HCT116 (cell line): ENCODE results near the gene NELL1. TPM values are rescaled to one million over a fixed set of nuclear protein-coding genes. Genes with fewer than 3 reads are reported as not detected.

Experiments
- ATAC-seq: fragments of 200-7000 bp; cut with Tn5 transposase; 2 replicates; pipeline ENCODE4 v1.9.1; 2020; ENCODE audit warnings: mild to moderate bottlenecking, moderate library complexity
- BruUV-seq: library from RNA; stranded (reverse); fragments of 400-500 nt; replicated peaks from 2 replicates; lab custom pipeline; 2021; lab: Mats Ljungman, UMichigan
- CTCF ChIA-PET: fragments of 300-600 bp; sonication (Branson Sonifier 250); formaldehyde crosslinking; loops from one replicate; lab custom pipeline; 2021; ENCODE audit warnings: antibody characterized with exemption; lab: Charles Lee
- POLR2A ChIA-PET: fragments of 300-600, 350-600 bp; sonication (Branson Sonifier 250); formaldehyde crosslinking; loops from one replicate; lab custom pipeline; 2021; ENCODE audit warnings: antibody characterized with exemption; lab: Charles Lee
- RAD21 ChIA-PET, 2 experiments: fragments of 300-600 bp; sonication (Branson Sonifier 250); formaldehyde crosslinking; loops; one replicate each; lab custom pipeline; 2023; ENCODE audit warnings: low total read pairs in 2 of 2; ENCODE audit not compliant: uncharacterized antibody in 2 of 2, unreplicated experiment in 2 of 2, low non-redundant PET in 1 of 2; lab: Charles Lee
- DNase-seq: peaks from one replicate; pipeline ENCODE4 v3.0.0-alpha.2; 2010; ENCODE audit warnings: low read depth, low spot score
- H2AFZ ChIP-seq: fragments of 200-600 bp; shearing (Covaris generic), sonication (generic); 2 replicates; pipeline ENCODE4 v1.6.1; 2017; ENCODE audit warnings: low read depth, mixed run types, mixed read lengths, antibody characterized with exemption, low read length; ENCODE audit not compliant: poor library complexity, severe bottlenecking
- H3K27ac ChIP-seq: 2 replicates; pipeline ENCODE4 v1.5.1; 2012; ENCODE audit warnings: low read depth, low read length
- H3K27me3 ChIP-seq: fragments of 200-600 bp; sonication (generic); 2 replicates; pipeline ENCODE4 v1.6.1; 2016; ENCODE audit warnings: mixed run types, low read length, mixed read lengths; ENCODE audit not compliant: insufficient read depth
- H3K36me3 ChIP-seq, 2 experiments: fragments of 200-500 bp in 1 of 2; fragments of 200-600 bp in 1 of 2; sonication (Bioruptor generic) in 1 of 2; sonication (generic) in 1 of 2; 2 replicates each; pipeline versions ENCODE4 v1.5.1 to v1.6.1; 2014 to 2016; ENCODE audit warnings: low read length in 2 of 2, inconsistent platforms in 1 of 2, mixed read lengths in 1 of 2, mixed run types in 1 of 2; ENCODE audit not compliant: insufficient read depth in 2 of 2, control insufficient read depth in 1 of 2
- H3K4me1 ChIP-seq, 2 experiments: fragments of 200-600 bp in 1 of 2; sonication (generic) in 1 of 2; 2 replicates each; pipeline versions ENCODE4 v1.5.1 to v1.6.1; 2012 to 2017; ENCODE audit warnings: low read length in 2 of 2, inconsistent platforms in 1 of 2, mild to moderate bottlenecking in 1 of 2, mixed read lengths in 1 of 2, mixed run types in 1 of 2, moderate library complexity in 1 of 2; ENCODE audit not compliant: insufficient read depth in 2 of 2, control insufficient read depth in 1 of 2
- H3K4me2 ChIP-seq: fragments of 200-600 bp; sonication (generic); 2 replicates; pipeline ENCODE4 v1.6.1; 2017; ENCODE audit warnings: mixed run types, low read length, mixed read lengths
- H3K4me3 ChIP-seq, 2 experiments: fragments of 200-600 bp in 1 of 2; sonication (generic) in 1 of 2; replicated peaks in 1 of 2; 2 replicates each; pipeline ENCODE4 v1.5.1; 2011 to 2016; ENCODE audit warnings: low read length in 2 of 2, control low read depth in 1 of 2, low read depth in 1 of 2, mild to moderate bottlenecking in 1 of 2, mixed read lengths in 1 of 2, mixed run types in 1 of 2
- H3K79me2 ChIP-seq: fragments of 200-600 bp; sonication (generic); 2 replicates; pipeline ENCODE4 v1.6.1; 2017; ENCODE audit warnings: mild to moderate bottlenecking, mixed run types, low read length, moderate library complexity, mixed read lengths; ENCODE audit not compliant: insufficient read depth
- H3K9ac ChIP-seq: fragments of 200-600 bp; sonication (generic); 2 replicates; pipeline ENCODE4 v1.6.1; 2016; ENCODE audit warnings: low read length, mixed read lengths
- H3K9me2 ChIP-seq: fragments of 200-600 bp; sonication (generic), shearing (Covaris generic); 2 replicates; pipeline ENCODE4 v1.6.1; 2017; ENCODE audit warnings: mixed run types, mild to moderate bottlenecking, moderate library complexity; ENCODE audit not compliant: insufficient read depth
- H3K9me3 ChIP-seq, 2 experiments: fragments of 200-500 bp in 1 of 2; fragments of 200-600 bp in 1 of 2; sonication (Bioruptor generic) in 1 of 2; sonication (generic) in 1 of 2; 2 replicates each; pipeline ENCODE4 v1.6.1; 2014 to 2017; ENCODE audit warnings: low read length in 2 of 2, mixed read lengths in 2 of 2, inconsistent platforms in 1 of 2, low read depth in 1 of 2, mild to moderate bottlenecking in 1 of 2, mixed run types in 1 of 2, moderate library complexity in 1 of 2; ENCODE audit not compliant: control insufficient read depth in 1 of 2, insufficient read depth in 1 of 2
- H4K20me1 ChIP-seq: fragments of 200-600 bp; sonication (generic), shearing (Covaris generic); 2 replicates; pipeline ENCODE4 v1.6.1; 2017; ENCODE audit warnings: mixed run types, mild to moderate bottlenecking, moderate library complexity; ENCODE audit not compliant: insufficient read depth
- CBX3 ChIP-seq: IDR thresholded peaks from 2 replicates; pipeline ENCODE4 v1.6.1; 2012; ENCODE audit warnings: low read depth
- CEBPB ChIP-seq: IDR thresholded peaks from 2 replicates; pipeline ENCODE4 v1.6.1; 2012; ENCODE audit warnings: low read depth
- EGR1 ChIP-seq: IDR thresholded peaks from 2 replicates; pipeline ENCODE4 v1.6.1; 2012; ENCODE audit warnings: low read depth
- EZH2phosphoT487 ChIP-seq: fragments of 200-600 bp; IDR thresholded peaks from 2 replicates; pipeline ENCODE4 v1.6.1; 2018; ENCODE audit warnings: antibody characterized with exemption, borderline replicate concordance
- FOSL1 ChIP-seq: IDR thresholded peaks from 2 replicates; pipeline ENCODE4 v1.6.1; 2012; ENCODE audit warnings: low read depth
- JUND ChIP-seq: IDR thresholded peaks from 2 replicates; pipeline ENCODE4 v1.6.1; 2012
- POLR2AphosphoS5 ChIP-seq: IDR thresholded peaks from 2 replicates; pipeline ENCODE4 v1.6.1; 2011; ENCODE audit warnings: mild to moderate bottlenecking, low read depth, low read length, moderate library complexity
- RAD21 ChIP-seq: IDR thresholded peaks from 2 replicates; pipeline ENCODE4 v1.6.1; 2012; ENCODE audit warnings: low read depth, mild to moderate bottlenecking
- SIN3A ChIP-seq: IDR thresholded peaks from 2 replicates; pipeline ENCODE4 v1.6.1; 2012; ENCODE audit warnings: low read depth
- SRF ChIP-seq: IDR thresholded peaks from 2 replicates; pipeline ENCODE4 v1.6.1; 2012; ENCODE audit warnings: low read depth
- TCF7L2 ChIP-seq: IDR thresholded peaks from 2 replicates; pipeline ENCODE4 v1.7.0; 2011; ENCODE audit warnings: borderline replicate concordance, inconsistent platforms; ENCODE audit not compliant: insufficient read depth, insufficient read length; ENCODE audit errors: extremely low read depth
- YY1 ChIP-seq: IDR thresholded peaks from 2 replicates; pipeline ENCODE4 v1.6.1; 2011; ENCODE audit warnings: low read length, low read depth, moderate library complexity, mild to moderate bottlenecking; ENCODE audit not compliant: insufficient replicate concordance; ENCODE audit errors: extremely low read depth
- ZFX ChIP-seq: fragments of 450-650 bp; IDR thresholded peaks from 2 replicates; pipeline ENCODE4 v1.6.1; 2017
- ZNF274 ChIP-seq: fragments of 200-500 bp; sonication (Bioruptor generic); IDR thresholded peaks from 2 replicates; pipeline ENCODE4 v1.6.1; 2014; ENCODE audit warnings: mild to moderate bottlenecking, low read depth, low read length, inconsistent platforms
- intact Hi-C: fragments of 100-400 bp; cut with micrococcal nuclease; formaldehyde crosslinking; loops from 2 replicates; pipeline ENCODE4 v1.10.0; 2022
- total RNA-seq: library from RNA; stranded (reverse); gene quantifications from one replicate; pipeline ENCODE4 v1.2.1, GENCODE V29; 2021; ENCODE audit not compliant: unreplicated experiment
- TF ChIP-seq, protein P1 (sequence below): IDR thresholded peaks from 2 replicates; pipeline ENCODE4 v1.6.1; 2012
- TF ChIP-seq, protein P2 (sequence below): IDR thresholded peaks from 2 replicates; pipeline ENCODE4 v1.6.1; 2012
- TF ChIP-seq, protein P3 (sequence below): IDR thresholded peaks from 2 replicates; pipeline ENCODE4 v1.6.1; 2012; ENCODE audit warnings: low read depth

The NELL1 gene
- total RNA-seq, 1 experiment from 2014 or later: not detected

DNA sequence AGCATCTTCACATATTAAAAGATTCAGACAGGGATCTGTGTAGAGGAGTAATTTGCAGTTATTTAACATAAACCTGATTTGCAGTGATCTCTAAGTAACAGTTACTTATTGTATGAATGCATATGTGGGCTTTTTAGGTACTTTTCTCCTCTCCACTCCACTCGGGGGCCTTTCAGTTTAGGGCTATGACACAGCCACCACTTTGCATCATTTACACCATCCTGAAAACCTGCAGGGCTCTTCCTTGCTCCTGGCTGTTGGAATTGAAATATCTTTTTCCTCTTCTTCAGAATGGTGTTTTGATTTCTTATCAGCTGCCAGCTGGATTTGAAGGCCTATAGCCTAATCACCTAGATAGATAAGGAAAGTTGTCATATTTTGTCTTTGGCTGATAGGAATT is 580.8 kb downstream of the NELL1 start:
- H3K4me3 ChIP-seq: no peak overlapping the region
- H3K4me2 ChIP-seq: no peak overlapping the region
- CTCF ChIA-PET: no interaction called here
- no peaks in the 10 kb centered on the region for H3K9me2 ChIP-seq
- RAD21 ChIA-PET: no interaction called here
- H4K20me1 ChIP-seq: no peaks in the 10 kb centered on the region
- no peak overlapping the region for H3K9ac ChIP-seq
- H3K36me3 ChIP-seq: no peaks in the 10 kb centered on the region
- H3K9me3 ChIP-seq: peaks cover 3 to 14% of the 10 kb centered on the region in 2 experiments; a peak in 2 of 4 replicates
- H3K4me1 ChIP-seq: no peaks in the 10 kb centered on the region
- DNase-seq: no peak
- no peak for ATAC-seq
- no peaks in the 10 kb centered on the region for H3K27me3 ChIP-seq
- no peak overlapping the region for H2AFZ ChIP-seq
- TF ChIP-seq POLR2AphosphoS5 (no peak), RAD21 (no peak), EGR1 (no peak), EZH2phosphoT487 (no peak), YY1 (no peak), FOSL1 (no peak), SRF (no peak)
- TF ChIP-seq, protein P1, sequence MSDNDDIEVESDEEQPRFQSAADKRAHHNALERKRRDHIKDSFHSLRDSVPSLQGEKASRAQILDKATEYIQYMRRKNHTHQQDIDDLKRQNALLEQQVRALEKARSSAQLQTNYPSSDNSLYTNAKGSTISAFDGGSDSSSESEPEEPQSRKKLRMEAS: no peak
- TF ChIP-seq, protein P2, sequence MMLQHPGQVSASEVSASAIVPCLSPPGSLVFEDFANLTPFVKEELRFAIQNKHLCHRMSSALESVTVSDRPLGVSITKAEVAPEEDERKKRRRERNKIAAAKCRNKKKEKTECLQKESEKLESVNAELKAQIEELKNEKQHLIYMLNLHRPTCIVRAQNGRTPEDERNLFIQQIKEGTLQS: no peak
- H3K27ac ChIP-seq: no peak overlapping the region
- no peaks in the 10 kb centered on the region for H3K79me2 ChIP-seq
- POLR2A ChIA-PET: no interaction called here
- BruUV-seq: no TSS peak
- intact Hi-C loops: no loop called here

DNA sequence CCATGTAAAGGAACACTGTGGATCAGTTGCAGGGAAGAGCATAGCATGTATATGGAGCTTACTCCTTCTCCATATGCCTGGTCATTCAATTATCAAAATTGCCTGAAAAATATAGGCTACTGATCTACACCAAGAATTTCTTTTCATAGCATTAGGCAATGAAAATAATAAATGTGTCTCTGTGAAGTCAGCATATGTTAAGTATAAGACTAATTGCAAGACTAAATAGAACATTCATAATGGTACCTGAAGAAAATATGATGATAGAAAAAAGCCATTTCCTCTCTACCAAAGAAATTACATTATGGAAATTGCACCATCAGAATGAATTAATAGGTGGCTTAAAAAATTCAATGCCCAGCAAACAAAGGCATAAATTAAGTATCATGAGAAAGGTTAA is 584.7 kb downstream of the NELL1 start:
- no peak overlapping the region for H3K27ac ChIP-seq
- no peaks in the 10 kb centered on the region for H3K4me1 ChIP-seq
- no TSS peak for BruUV-seq
- ChIA-PET RAD21 (no interaction called here), CTCF (no interaction called here), POLR2A (no interaction called here)
- no peaks in the 10 kb centered on the region for H3K36me3 ChIP-seq
- H3K9me3 ChIP-seq: peaks cover 10 to 27% of the 10 kb centered on the region in 2 experiments; a peak in 2 of 4 replicates
- intact Hi-C loops: no loop called here
- ATAC-seq (no peak), DNase-seq (no peak)
- H3K4me2 ChIP-seq: no peak overlapping the region
- no peaks in the 10 kb centered on the region for H3K9me2 ChIP-seq
- H3K4me3 ChIP-seq: no peak overlapping the region
- no peak overlapping the region for H2AFZ ChIP-seq
- no peaks in the 10 kb centered on the region for H4K20me1 ChIP-seq
- no peak overlapping the region for H3K9ac ChIP-seq
- no peaks in the 10 kb centered on the region for H3K79me2 ChIP-seq
- H3K27me3 ChIP-seq: no peaks in the 10 kb centered on the region
- TF ChIP-seq CEBPB (no peak), FOSL1 (no peak), SRF (no peak), SIN3A (no peak), ZFX (no peak), CBX3 (no peak), ZNF274 (no peak), EZH2phosphoT487 (no peak), YY1 (no peak), JUND (no peak), POLR2AphosphoS5 (no peak), TCF7L2 (no peak), EGR1 (no peak)
- TF ChIP-seq, protein P1: no peak
- TF ChIP-seq, protein P2: no peak
- TF ChIP-seq, protein P3, sequence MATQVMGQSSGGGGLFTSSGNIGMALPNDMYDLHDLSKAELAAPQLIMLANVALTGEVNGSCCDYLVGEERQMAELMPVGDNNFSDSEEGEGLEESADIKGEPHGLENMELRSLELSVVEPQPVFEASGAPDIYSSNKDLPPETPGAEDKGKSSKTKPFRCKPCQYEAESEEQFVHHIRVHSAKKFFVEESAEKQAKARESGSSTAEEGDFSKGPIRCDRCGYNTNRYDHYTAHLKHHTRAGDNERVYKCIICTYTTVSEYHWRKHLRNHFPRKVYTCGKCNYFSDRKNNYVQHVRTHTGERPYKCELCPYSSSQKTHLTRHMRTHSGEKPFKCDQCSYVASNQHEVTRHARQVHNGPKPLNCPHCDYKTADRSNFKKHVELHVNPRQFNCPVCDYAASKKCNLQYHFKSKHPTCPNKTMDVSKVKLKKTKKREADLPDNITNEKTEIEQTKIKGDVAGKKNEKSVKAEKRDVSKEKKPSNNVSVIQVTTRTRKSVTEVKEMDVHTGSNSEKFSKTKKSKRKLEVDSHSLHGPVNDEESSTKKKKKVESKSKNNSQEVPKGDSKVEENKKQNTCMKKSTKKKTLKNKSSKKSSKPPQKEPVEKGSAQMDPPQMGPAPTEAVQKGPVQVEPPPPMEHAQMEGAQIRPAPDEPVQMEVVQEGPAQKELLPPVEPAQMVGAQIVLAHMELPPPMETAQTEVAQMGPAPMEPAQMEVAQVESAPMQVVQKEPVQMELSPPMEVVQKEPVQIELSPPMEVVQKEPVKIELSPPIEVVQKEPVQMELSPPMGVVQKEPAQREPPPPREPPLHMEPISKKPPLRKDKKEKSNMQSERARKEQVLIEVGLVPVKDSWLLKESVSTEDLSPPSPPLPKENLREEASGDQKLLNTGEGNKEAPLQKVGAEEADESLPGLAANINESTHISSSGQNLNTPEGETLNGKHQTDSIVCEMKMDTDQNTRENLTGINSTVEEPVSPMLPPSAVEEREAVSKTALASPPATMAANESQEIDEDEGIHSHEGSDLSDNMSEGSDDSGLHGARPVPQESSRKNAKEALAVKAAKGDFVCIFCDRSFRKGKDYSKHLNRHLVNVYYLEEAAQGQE: no peak
